ENCODE data around the gene MIS12.

The MIS12 gene, protein sequence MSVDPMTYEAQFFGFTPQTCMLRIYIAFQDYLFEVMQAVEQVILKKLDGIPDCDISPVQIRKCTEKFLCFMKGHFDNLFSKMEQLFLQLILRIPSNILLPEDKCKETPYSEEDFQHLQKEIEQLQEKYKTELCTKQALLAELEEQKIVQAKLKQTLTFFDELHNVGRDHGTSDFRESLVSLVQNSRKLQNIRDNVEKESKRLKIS

DNA sequence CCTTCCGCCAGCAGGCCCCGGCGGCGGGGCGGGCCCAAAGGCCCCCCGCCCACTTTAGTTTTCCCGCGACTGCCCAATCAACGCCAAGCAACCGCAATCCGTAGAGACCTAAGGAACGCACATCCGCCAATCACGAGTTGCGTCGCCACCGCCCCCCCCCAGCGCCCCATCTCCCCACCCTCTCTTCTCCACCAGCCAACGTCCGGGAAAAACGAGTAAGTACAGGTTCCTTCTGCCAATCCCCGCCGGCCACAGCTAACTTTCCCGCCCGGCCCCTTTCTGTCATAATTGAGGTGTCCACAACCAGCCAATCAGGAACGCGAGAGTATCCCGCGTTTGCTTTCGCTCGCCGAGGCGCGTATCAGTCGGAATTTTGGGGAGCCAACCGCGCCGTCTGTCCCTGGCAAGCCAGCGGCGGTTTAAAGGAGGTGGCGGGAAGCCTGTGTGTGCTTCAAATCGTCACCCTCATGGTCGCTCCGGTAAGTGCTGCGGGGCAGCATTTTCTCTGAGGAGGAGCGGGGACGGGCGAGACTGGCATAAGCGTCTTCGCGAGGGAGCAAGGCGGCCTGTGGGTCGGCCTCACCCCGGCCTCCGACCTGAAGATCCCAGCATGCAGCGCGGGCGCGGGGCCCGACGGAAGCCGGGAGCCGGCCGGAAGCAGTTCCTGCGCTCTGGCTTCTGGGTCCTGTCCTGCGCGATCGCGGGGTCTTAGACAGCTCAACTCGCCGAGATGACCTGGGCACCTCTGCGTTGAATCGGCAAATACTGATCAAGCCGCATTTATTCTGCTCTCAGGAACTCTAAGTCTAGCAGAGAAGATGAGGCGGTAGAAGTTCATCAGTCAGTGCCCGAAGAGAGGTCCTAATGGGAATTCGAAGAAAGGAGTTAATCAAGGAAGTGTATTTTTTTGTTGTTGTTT, at the start of gene MIS12:
TSS of gene MIS12 (plus strand) at position 361 of the 919 bp plus-strand sequence. CDS start 2,297 bp downstream, outside the sequence.
- Histone ChIP-seq H3K27ac (ENCODE audit: low read depth, low read length) (peak within 1 kb of the TSS; percentile 94), H3K4me3 (ENCODE audit: low read depth in 1 of 2, low read length in 2 of 2) (peak within 1 kb of the TSS; percentile 96), H3K27me3 (ENCODE audit: control insufficient read depth in 1 of 2, insufficient read depth in 2 of 2, low read length in 2 of 2) (no peaks in the 10 kb centered on the region), H3K4me1 (ENCODE audit: insufficient read depth, low read length) (peaks cover 20% of the 10 kb centered on the region), H3K9me3 (ENCODE audit: low read length) (no peaks in the 10 kb centered on the region), H3K9ac (ENCODE audit: low read length) (peak within 1 kb of the TSS; percentile 97), H3K36me3 (ENCODE audit: insufficient read depth, low read length) (peaks cover 28% of the 10 kb centered on the region)

DNA sequence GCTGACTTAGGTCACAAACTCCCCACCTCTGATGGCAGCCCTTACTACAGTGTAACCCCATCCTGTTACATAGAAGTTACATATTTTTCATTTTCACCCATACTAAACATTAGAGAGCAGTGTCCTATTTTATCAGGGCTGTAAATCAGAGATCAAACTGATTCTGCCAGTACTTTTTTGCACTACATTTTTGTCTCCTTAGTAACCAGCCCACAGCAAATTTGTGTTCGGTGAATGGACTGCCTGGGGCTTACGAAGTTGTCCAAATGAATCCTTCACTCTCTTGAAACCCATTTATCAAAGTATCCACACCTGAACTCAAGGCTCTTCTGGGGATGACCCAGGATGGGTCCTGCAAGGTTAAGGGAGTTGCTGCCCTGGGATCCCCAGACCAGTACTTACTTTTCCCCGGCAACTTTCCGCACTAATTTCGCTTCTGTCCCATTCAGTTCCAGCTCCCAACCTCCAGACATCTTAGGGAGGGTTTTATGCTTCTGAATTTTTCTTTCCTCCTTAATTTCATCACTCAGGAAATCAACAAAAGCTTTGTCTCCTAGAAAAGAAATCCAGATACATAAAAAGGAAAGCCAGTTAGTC, 48.5 kb upstream of the MIS12 start:
- Histone ChIP-seq H3K36me3 (ENCODE audit: insufficient read depth, low read length) (peaks cover 35% of the 10 kb centered on the region), H3K9me3 (ENCODE audit: low read length) (no peaks in the 10 kb centered on the region), H3K27ac (ENCODE audit: low read depth, low read length) (no peak overlapping the region), H3K9ac (ENCODE audit: low read length) (peak overlapping the region; percentile 78), H3K4me3 (ENCODE audit: low read depth in 1 of 2, low read length in 2 of 2) (peak overlapping the region; percentile 70 to 89), H3K27me3 (ENCODE audit: control insufficient read depth in 1 of 2, insufficient read depth in 2 of 2, low read length in 2 of 2) (no peaks in the 10 kb centered on the region), H3K4me1 (ENCODE audit: insufficient read depth, low read length) (peaks cover 14% of the 10 kb centered on the region)

DNA sequence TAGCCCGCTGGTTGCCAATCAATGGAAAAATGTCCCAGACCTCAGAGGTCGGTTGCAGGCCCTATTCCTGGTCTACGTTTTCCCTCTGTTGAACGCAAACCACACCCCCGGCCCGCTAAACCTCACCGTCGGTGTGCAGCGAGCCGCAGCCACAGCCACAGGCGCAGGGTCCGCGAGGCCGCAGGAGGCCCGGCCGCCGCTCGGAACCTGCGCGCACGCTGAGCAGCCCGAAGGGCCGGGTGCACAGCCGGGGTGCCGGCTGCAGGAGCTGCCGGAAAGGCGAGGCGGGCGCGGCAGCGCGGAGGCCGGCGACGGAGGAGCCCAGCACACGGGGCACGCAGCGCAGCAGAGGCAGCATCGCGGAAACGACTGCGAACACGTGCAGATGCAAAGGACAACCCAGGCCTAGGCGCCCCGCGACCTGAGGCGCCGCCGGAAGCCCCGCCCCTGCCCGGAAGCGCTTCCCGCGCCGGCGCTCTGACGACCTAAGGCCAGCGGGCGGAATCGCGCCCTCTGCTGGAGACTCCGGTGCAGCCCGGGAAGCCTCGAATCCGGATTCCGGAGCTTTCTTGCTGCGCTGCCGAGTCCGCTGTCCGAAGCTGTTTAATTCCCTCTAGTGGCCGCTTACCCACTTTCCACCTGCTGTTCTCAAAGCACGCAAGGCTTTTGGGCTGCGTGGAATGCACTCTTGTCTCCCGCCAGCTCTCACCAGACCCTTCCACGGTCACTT, 47.5 kb upstream of the MIS12 start, which contains the start of gene C1QBP:
TSS of gene C1QBP (minus strand) at position 440 of the 730 bp plus-strand sequence. CDS start at position 358, 82 bp downstream.
- Histone ChIP-seq H3K9me3 (ENCODE audit: low read length) (no peaks in the 10 kb centered on the region), H3K9ac (ENCODE audit: low read length) (peak within 1 kb of the TSS; percentile 78), H3K27ac (ENCODE audit: low read depth, low read length) (peak within 1 kb of the TSS; percentile 78), H3K27me3 (ENCODE audit: control insufficient read depth in 1 of 2, insufficient read depth in 2 of 2, low read length in 2 of 2) (no peaks in the 10 kb centered on the region), H3K36me3 (ENCODE audit: insufficient read depth, low read length) (peaks cover 32% of the 10 kb centered on the region), H3K4me1 (ENCODE audit: insufficient read depth, low read length) (peaks cover 14% of the 10 kb centered on the region), H3K4me3 (ENCODE audit: low read depth in 1 of 2, low read length in 2 of 2) (peak within 1 kb of the TSS; percentile 70 to 89)

DNA sequence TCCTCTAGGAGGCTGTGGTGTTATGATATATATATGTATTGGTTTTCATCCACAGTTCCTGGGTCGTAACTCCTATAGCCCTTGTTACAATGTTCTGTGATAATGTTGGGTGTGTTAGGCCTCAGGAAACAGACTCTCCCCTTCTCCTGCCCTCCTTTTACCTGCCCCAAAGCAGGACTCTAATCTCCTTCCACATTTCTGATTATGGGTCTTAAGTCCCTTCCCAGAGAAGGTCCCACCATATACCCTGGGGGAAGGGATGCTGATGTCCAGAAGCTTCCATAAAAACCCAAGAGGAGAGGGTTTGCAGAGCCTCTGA, 47.0 kb upstream of the MIS12 start:
- peaks cover 33% of the 10 kb centered on the region for H3K36me3 ChIP-seq (ENCODE audit: insufficient read depth, low read length)
- peaks cover 14% of the 10 kb centered on the region for H3K4me1 ChIP-seq (ENCODE audit: insufficient read depth, low read length)
- H3K27me3 ChIP-seq (ENCODE audit: control insufficient read depth in 1 of 2, insufficient read depth in 2 of 2, low read length in 2 of 2): no peaks in the 10 kb centered on the region
- peak overlapping the region; percentile 70 to 89 for H3K4me3 ChIP-seq (ENCODE audit: low read depth in 1 of 2, low read length in 2 of 2)
- H3K9ac ChIP-seq (ENCODE audit: low read length): peak overlapping the region; percentile 57
- no peaks in the 10 kb centered on the region for H3K9me3 ChIP-seq (ENCODE audit: low read length)
- peak overlapping the region; percentile 78 for H3K27ac ChIP-seq (ENCODE audit: low read depth, low read length)

DNA sequence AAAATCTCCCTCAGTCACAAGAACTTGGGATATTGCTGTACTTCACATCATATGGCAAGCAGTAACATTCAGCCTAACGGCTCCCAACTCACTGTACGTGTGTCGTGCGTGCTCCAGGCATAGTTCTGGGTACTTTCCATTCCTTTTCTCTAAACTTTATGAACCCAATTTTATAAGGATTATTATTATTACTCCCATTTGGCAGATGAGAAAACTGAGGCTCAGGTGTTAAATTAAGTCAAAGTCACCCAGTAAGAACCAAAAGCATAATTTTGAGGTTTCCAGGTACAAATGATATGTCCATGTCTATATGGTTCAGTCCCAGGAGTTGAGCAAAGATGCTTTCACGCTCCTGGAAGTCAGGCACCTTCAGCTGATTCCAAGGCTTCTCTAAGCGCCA, 42.6 kb upstream of the MIS12 start:
- Histone ChIP-seq H3K9ac (ENCODE audit: low read length) (no peak overlapping the region), H3K4me3 (ENCODE audit: low read depth in 1 of 2, low read length in 2 of 2) (no peak overlapping the region), H3K9me3 (ENCODE audit: low read length) (no peaks in the 10 kb centered on the region), H3K36me3 (ENCODE audit: insufficient read depth, low read length) (peaks cover 38% of the 10 kb centered on the region), H3K4me1 (ENCODE audit: insufficient read depth, low read length) (peaks cover 5% of the 10 kb centered on the region), H3K27ac (ENCODE audit: low read depth, low read length) (no peak overlapping the region), H3K27me3 (ENCODE audit: control insufficient read depth in 1 of 2, insufficient read depth in 2 of 2, low read length in 2 of 2) (no peaks in the 10 kb centered on the region)

DNA sequence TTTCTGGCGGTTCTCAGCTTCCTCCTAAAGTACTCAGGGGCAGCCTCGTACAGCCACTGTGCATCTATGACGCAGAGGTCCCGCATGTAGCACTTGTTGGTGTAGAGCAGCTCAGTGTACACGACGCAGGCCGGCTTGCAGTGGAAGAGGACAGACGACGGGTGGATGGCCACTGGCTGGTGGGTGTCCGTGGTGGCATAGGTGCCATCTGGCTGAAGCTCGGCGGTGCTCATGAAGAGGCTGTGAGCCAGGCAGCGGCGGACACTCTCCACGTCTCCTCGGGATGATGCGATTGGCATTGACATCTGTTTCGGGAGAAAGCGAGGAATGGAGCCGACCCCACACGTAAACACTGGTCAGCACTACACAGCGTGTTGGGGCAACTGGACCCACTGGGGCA, 42.2 kb upstream of the MIS12 start:
- Histone ChIP-seq H3K4me1 (ENCODE audit: insufficient read depth, low read length) (peaks cover 4% of the 10 kb centered on the region), H3K27me3 (ENCODE audit: control insufficient read depth in 1 of 2, insufficient read depth in 2 of 2, low read length in 2 of 2) (no peaks in the 10 kb centered on the region), H3K4me3 (ENCODE audit: low read depth in 1 of 2, low read length in 2 of 2) (no peak overlapping the region), H3K9me3 (ENCODE audit: low read length) (no peaks in the 10 kb centered on the region), H3K27ac (ENCODE audit: low read depth, low read length) (no peak overlapping the region), H3K36me3 (ENCODE audit: insufficient read depth, low read length) (peaks cover 42% of the 10 kb centered on the region), H3K9ac (ENCODE audit: low read length) (no peak overlapping the region)

DNA sequence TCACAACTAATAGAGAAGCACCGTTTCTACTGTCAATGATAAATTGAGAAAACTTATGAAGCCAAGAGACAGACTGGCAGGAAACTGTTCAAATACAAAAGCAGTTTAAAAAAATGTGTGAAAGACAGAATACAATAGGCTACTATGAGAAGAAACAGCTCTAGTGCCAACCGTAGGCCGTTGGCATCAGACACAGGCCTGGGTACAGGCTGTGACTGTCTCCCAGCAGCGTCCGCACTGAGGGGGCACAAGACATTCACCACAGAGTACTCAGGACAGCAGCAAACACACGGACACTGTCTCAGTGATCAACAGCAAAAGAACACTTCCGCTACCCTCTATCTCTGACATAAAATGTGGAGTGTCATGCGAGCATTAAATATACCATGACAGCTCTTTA, 39.6 kb upstream of the MIS12 start:
- Histone ChIP-seq H3K4me1 (ENCODE audit: insufficient read depth, low read length) (no peaks in the 10 kb centered on the region), H3K9me3 (ENCODE audit: low read length) (no peaks in the 10 kb centered on the region), H3K9ac (ENCODE audit: low read length) (no peak overlapping the region), H3K27me3 (ENCODE audit: control insufficient read depth in 1 of 2, insufficient read depth in 2 of 2, low read length in 2 of 2) (no peaks in the 10 kb centered on the region), H3K27ac (ENCODE audit: low read depth, low read length) (no peak overlapping the region), H3K4me3 (ENCODE audit: low read depth in 1 of 2, low read length in 2 of 2) (no peak overlapping the region), H3K36me3 (ENCODE audit: insufficient read depth, low read length) (peaks cover 59% of the 10 kb centered on the region)

DNA sequence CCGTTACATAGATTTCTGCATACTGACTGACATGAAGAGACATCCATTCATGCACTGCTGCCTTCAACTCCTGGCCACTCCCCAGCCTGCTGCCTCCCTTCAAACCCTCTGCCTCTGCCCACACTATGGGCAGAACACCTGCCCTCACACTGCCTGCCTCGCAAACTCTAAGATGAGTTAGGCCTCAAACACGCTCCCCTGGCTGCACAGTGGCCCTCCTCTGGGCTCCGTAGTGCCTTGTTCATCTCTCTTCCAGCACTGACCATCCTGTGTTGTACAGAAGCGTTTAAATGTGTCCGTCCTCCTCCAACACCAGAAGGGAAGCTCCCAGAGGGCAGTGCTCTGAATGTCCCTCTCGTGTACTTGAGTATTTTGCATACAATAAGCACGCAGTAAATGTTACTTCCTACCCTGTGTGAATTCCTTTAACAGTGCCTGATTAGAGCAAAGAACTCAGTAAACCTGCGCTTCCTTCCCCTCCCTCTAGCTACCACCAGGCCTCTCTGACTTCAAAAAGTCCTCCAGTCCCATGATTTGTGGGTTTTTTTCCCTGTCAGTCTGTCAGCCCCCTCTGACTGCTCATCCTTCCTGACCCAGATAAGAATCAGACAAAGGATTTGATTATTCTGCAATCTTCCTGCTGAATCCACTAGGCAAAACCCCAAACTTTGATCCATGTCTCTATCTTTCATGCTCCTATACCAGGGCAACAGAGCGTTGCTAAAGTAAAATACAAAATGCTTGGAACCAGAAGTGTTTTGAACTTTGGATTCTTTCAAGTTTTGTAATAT, 21.5 kb upstream of the MIS12 start:
- Histone ChIP-seq H3K27ac (ENCODE audit: low read depth, low read length) (no peak overlapping the region), H3K4me3 (ENCODE audit: low read depth in 1 of 2, low read length in 2 of 2) (no peak overlapping the region), H3K4me1 (ENCODE audit: insufficient read depth, low read length) (peaks cover 11% of the 10 kb centered on the region), H3K9ac (ENCODE audit: low read length) (no peak overlapping the region), H3K9me3 (ENCODE audit: low read length) (no peaks in the 10 kb centered on the region), H3K27me3 (ENCODE audit: control insufficient read depth in 1 of 2, insufficient read depth in 2 of 2, low read length in 2 of 2) (no peaks in the 10 kb centered on the region), H3K36me3 (ENCODE audit: insufficient read depth, low read length) (peaks cover 7% of the 10 kb centered on the region)

DNA sequence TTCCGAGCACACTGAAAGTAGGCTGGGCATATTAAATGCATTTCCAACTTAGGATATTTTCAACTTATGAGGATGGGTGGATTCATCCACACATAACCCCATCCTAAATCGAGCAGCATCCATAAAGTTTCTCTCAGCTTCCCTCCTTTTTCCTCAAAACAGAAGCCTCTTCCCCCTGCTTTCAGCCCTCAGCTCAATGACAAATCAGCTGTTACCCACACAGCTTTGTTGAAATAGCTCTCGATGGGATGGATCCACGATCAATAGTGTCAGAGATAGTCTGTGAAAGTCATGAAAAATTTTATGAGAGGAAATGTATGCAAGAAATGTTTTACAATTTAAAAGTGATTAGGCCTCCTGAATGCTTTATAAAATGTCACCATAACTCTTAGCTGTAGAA, 20.1 kb upstream of the MIS12 start:
- H3K4me3 ChIP-seq (ENCODE audit: low read depth in 1 of 2, low read length in 2 of 2): no peak overlapping the region
- no peak overlapping the region for H3K27ac ChIP-seq (ENCODE audit: low read depth, low read length)
- H3K4me1 ChIP-seq (ENCODE audit: insufficient read depth, low read length): peaks cover 11% of the 10 kb centered on the region
- H3K9me3 ChIP-seq (ENCODE audit: low read length): no peaks in the 10 kb centered on the region
- H3K9ac ChIP-seq (ENCODE audit: low read length): no peak overlapping the region
- no peaks in the 10 kb centered on the region for H3K36me3 ChIP-seq (ENCODE audit: insufficient read depth, low read length)
- H3K27me3 ChIP-seq (ENCODE audit: control insufficient read depth in 1 of 2, insufficient read depth in 2 of 2, low read length in 2 of 2): no peaks in the 10 kb centered on the region

DNA sequence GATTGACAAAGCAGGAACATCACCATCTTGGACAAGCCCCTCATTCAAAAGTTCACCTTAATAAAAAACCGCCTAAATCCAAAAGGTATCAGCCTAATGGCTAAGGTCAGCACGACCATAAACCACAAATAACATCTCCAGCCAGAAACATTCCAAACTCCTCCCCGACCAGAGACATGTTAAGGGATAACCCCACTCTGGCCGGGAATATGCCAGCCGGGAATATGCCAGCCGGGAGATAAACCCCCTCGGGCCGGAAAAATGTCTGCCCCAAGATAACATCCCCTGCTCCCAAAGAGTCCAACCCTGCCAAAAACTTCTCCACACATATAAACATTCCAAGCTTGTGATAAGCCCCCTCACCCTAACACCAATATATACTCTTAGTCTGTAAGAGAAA, 18.9 kb upstream of the MIS12 start:
- H3K4me3 ChIP-seq (ENCODE audit: low read depth in 1 of 2, low read length in 2 of 2): peak overlapping the region in 1 of 2 donors; percentile 92
- no peak overlapping the region for H3K27ac ChIP-seq (ENCODE audit: low read depth, low read length)
- H3K36me3 ChIP-seq (ENCODE audit: insufficient read depth, low read length): peaks cover 6% of the 10 kb centered on the region
- peaks cover 11% of the 10 kb centered on the region for H3K4me1 ChIP-seq (ENCODE audit: insufficient read depth, low read length)
- H3K9ac ChIP-seq (ENCODE audit: low read length): peak overlapping the region; percentile 52
- H3K27me3 ChIP-seq (ENCODE audit: control insufficient read depth in 1 of 2, insufficient read depth in 2 of 2, low read length in 2 of 2): no peaks in the 10 kb centered on the region
- no peaks in the 10 kb centered on the region for H3K9me3 ChIP-seq (ENCODE audit: low read length)
